Measurements from ENCODE around the gene SCGB3A1. TPM values are rescaled to one million over a fixed set of nuclear protein-coding genes. Genes with fewer than 3 reads are reported as not detected.
A peak's percentile ranks its signal among the peaks of the same experiment; 100 is the strongest.

The SCGB3A1 gene
- total and polyA plus RNA-seq, 9 of the 15 experiments (the other 6 are each of a cell fraction or from before 2014, with no cell fraction given): 0.33 TPM; not detected in 8

DNA sequence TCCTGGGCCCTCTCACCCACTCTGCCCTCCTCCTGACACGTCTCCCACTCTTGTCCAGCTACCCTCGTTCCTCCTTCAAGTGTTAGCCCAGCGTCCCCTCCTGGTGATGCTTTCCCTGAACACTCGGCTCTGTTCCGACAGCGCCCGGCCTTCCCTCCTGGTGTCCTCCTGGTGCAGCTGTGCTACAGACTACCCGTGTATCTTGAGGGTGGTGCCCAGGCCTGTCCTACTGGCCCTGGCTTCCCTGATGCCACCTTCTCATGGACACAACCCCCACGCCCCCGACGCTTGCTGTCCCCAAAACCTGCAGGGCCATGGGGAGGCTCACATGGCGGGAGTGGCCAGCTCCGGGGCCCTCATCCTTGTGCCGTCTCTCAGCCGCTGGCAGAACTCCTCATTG, 21.4 kb upstream of the SCGB3A1 start:
- Histone ChIP-seq H3K27ac (ENCODE audit: extremely low read depth, low read depth, low read length) (no peak overlapping the region), H3K36me3 (ENCODE audit: control insufficient read depth, insufficient read depth, low read length) (no peaks in the 10 kb centered on the region), H3K9ac (ENCODE audit: insufficient read depth in 1 of 2, low read depth in 2 of 2, low read length in 2 of 2) (no peak overlapping the region), H3K4me3 (no peak overlapping the region), H3K4me2 (ENCODE audit: insufficient read depth, low read length) (no peak overlapping the region), H4K20me1 (replicated peaks; ENCODE audit: control insufficient read depth, insufficient read depth, low read length) (0 out of 2 replicates have a peak, but pooled peaks cover 12% of the 10 kb centered on the region), H2AFZ (ENCODE audit: low read depth, low read length) (no peak overlapping the region), H3K9me1 (ENCODE audit: control insufficient read depth, insufficient read depth, low read length) (no peaks in the 10 kb centered on the region), H3K27me3 (ENCODE audit: control insufficient read depth in 2 of 2, insufficient read depth in 2 of 2, low read length in 2 of 2) (peaks cover 22 to 47% of the 10 kb centered on the region in 2 experiments; a peak in 4 of 5 replicates), H3K79me2 (ENCODE audit: control insufficient read depth, insufficient read depth, low read length) (no peaks in the 10 kb centered on the region), H3K4me1 (replicated peaks in 1 of 2; ENCODE audit: control insufficient read depth in 2 of 2, insufficient read depth in 2 of 2, low read length in 2 of 2) (peaks cover 10 to 43% of the 10 kb centered on the region in 2 experiments; a peak in 4 of 5 replicates), H3K9me3 (replicated peaks; ENCODE audit: control insufficient read depth, insufficient read depth, low read depth, low read length) (no peaks in the 10 kb centered on the region)
- in situ Hi-C loops (cut with MboI): no loop called here
- ATAC-seq (peak; percentile 12; the same call in 1 of the 3 replicates), FAIRE-seq (no peak), DNase-seq (ENCODE audit: extremely low read depth in 1 of 4, low spot score in 3 of 4) (no peak)
- TF ChIP-seq TAF1 (IDR thresholded peaks at IDR 0.05; ENCODE audit: control insufficient read depth, extremely low read depth, insufficient read depth, low read length, severe bottlenecking) (no peak), ZNF764 (CRISPR knock-in tag; IDR thresholded peaks at IDR 0.05; ENCODE audit: low read depth) (no peak), MAFF (IDR thresholded peaks at IDR 0.05; ENCODE audit: low read length) (no peak), SAP30 (IDR thresholded peaks at IDR 0.05; ENCODE audit: borderline replicate concordance, insufficient read depth, low read depth, low read length, poor library complexity, severe bottlenecking) (no peak)
- TF ChIP-seq, protein P1, sequence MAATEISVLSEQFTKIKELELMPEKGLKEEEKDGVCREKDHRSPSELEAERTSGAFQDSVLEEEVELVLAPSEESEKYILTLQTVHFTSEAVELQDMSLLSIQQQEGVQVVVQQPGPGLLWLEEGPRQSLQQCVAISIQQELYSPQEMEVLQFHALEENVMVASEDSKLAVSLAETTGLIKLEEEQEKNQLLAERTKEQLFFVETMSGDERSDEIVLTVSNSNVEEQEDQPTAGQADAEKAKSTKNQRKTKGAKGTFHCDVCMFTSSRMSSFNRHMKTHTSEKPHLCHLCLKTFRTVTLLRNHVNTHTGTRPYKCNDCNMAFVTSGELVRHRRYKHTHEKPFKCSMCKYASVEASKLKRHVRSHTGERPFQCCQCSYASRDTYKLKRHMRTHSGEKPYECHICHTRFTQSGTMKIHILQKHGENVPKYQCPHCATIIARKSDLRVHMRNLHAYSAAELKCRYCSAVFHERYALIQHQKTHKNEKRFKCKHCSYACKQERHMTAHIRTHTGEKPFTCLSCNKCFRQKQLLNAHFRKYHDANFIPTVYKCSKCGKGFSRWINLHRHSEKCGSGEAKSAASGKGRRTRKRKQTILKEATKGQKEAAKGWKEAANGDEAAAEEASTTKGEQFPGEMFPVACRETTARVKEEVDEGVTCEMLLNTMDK (IDR thresholded peaks at IDR 0.05; ENCODE audit: borderline replicate concordance, insufficient read depth, low read depth, low read length, poor library complexity, severe bottlenecking): no peak
- TF ChIP-seq, protein P2, sequence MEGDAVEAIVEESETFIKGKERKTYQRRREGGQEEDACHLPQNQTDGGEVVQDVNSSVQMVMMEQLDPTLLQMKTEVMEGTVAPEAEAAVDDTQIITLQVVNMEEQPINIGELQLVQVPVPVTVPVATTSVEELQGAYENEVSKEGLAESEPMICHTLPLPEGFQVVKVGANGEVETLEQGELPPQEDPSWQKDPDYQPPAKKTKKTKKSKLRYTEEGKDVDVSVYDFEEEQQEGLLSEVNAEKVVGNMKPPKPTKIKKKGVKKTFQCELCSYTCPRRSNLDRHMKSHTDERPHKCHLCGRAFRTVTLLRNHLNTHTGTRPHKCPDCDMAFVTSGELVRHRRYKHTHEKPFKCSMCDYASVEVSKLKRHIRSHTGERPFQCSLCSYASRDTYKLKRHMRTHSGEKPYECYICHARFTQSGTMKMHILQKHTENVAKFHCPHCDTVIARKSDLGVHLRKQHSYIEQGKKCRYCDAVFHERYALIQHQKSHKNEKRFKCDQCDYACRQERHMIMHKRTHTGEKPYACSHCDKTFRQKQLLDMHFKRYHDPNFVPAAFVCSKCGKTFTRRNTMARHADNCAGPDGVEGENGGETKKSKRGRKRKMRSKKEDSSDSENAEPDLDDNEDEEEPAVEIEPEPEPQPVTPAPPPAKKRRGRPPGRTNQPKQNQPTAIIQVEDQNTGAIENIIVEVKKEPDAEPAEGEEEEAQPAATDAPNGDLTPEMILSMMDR (IDR thresholded peaks at IDR 0.05 in 2 of 3, conservative IDR thresholded peaks at IDR 0.05 in 1 of 3; ENCODE audit: insufficient read depth in 2 of 3, low read depth in 1 of 3, low read length in 3 of 3): peak in 2 of 3 experiments; percentile 17 to 37; a peak in 3 of 6 replicates
- intact Hi-C loops (cut with micrococcal nuclease): no loop called here
- POLR2A ChIA-PET: interaction anchor here (0.8 kb wide), 1 partner anchor 9 kb away, joined by 3 read pairs; no protein-coding TSS in a partner anchor
- 19% methylated on average over 15 of the region's 15 CpGs for WGBS (ENCODE audit: insufficient coverage, low coverage, missing lambda C conversion rate)
- CTCF ChIA-PET (ENCODE audit: low intra/inter-chr PET ratio): no interaction called here
- no TSS peak for BruUV-seq (replicated peaks)
